Midbrain (tissue), 1 donor: Measurements from ENCODE around the gene PIANP.

Experiments
- DNase-seq: peaks from one replicate; lab custom pipeline; 2025; lab: John Stamatoyannopoulos, UW

PIANP gene

GRCh38 chr12:6703631-6704030, 3.0 kb upstream of the PIANP start:
- DNase-seq, result no peak

- no peak for DNase-seq
These were observed 608 bp upstream of the PIANP start for GRCh38 chr12:6701078-6701768.

- no peak for DNase-seq
These were observed 498 bp downstream of the PIANP start for GRCh38 chr12:6699989-6700645.

- no peak for DNase-seq
These were observed 1.2 kb downstream of the PIANP start for GRCh38 chr12:6699259-6699988.

GRCh38 chr12:6698352-6699046, 2.1 kb downstream of the PIANP start:
- no peak for DNase-seq

DNA sequence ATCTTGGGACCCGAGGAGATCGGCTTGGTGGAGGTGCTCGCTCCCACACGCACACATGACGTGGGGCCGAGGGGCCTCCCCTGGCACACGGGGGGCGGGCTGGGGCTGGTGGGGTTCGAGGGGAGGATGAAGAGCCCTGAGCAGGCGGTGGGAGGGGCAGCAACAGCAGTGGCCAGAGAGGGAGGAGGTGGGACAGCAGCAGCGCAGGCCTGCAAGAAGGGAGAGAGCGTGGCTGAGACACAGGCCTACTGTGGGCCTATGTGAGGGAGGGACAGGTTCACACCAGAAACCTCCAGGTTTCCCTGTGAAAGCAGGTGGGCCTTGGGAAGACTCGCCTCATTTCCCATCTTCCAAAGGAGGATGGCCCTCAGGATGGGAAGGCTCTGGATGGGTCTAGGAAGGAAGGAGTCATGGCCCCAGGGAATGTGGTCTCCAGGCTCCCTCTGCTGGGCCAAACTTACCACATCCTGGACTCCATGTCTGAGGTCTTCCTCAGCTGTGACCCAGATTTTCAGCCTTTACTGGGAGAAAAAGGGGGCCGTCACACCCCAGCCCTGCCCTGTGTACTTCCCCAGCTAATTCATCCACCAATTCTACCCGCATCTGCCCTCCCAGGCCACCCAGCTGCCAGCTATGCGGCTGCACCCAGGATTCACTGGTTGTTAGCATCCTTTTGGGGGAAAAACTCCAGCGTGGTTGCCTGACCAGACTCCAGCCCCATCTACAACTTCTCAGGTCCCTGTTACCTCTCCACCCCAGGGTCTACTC, 2.8 kb downstream of the PIANP start:
- no peak for DNase-seq

DNA sequence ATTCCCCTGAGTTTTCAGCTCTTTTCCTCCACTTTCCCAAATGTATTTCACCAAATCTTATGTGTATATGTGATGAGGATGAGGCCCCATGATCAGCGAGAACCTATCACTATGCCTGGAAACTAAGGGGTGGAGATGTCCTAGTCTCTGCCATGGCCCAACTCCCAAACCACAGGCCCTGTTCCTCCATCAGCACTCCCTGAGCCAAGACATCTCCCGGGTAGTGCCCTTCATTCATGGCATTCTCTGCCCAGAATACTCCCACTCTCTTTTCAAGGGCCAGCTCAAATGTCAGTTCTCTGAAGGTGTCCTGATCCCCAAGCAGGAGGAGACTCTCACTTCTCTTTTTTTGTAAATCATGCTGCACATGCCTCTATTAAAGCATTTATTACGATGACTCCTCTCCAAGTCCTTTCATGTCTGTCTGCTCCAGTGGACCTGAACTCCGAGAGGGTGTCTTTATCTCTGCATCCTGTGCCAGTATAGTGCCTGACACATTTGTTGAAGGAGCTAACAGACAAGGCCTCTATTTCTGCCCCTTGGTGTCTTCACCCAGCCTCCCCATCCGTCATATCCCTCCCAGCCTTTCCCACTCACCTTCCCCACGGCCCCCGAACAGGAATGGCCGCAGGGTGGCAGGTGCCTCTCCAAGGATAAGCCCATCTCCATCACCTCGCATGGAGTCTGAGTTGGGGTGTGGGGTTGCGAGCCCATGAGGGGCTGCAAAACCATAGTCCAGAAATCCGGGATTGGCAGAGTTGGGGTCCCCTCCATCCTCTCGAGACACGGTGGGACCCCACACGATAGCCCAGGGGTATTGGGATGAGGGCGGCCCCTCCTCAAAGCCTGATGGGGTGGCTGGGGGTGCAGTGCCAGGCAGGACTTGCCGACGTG, 3.7 kb downstream of the PIANP start:
- DNase-seq, result no peak

DNA sequence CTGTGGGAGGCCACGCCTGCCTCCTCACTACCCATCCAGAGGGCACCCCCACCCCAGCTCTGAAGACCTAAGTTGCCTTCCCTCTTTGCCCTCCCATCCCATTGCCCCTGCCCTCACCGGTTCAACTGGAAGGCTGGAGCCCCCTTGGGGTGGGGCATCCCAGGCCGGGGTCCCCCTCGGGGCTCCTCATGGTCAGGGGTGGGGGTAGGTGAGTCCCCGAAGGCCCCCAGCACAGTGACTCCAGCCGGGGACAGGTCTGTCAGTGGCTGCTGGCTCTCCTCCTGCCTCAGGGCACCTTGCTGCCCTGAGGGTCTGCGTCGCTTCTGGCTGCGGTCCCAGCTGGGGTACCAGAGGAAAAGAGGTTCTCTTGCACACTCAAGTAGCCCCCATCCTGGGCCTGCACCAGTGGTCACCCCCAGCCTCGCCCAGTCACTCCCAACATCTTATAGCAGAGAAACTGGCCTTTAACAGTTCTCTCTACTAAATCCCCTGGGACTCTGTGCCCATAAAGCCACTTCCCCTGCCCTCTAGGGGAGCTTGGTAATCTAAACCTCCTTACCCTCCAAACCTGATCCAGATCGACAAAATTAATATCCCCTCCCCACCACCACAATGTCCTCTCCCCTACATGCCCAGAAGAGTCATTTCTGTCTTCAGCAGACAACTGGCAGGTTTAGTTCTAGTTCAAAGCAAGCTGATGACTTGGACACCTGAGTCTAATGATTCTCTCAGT, 5.1 kb downstream of the PIANP start:
- no peak for DNase-seq

DNA sequence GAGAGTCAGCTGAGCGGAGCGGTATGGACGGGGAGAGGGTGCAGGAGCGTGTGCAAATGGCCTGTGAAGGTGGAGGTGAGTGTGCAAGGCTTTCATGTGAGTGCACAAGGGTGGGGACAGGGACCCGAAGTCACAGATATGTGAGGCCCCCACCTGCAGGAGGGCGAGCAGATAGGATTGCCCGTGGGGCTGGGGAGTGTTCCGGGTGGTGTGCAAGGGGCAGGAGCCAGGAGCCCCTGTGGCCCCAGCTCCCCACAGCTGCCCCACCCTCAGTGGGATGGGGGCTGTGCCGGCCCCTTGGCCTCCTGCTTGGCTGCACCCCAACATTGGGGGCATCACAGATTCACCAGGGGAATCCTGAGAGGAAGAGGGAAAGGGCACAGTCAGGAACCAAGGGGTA, 5.9 kb downstream of the PIANP start:
- DNase-seq, result no peak

DNA sequence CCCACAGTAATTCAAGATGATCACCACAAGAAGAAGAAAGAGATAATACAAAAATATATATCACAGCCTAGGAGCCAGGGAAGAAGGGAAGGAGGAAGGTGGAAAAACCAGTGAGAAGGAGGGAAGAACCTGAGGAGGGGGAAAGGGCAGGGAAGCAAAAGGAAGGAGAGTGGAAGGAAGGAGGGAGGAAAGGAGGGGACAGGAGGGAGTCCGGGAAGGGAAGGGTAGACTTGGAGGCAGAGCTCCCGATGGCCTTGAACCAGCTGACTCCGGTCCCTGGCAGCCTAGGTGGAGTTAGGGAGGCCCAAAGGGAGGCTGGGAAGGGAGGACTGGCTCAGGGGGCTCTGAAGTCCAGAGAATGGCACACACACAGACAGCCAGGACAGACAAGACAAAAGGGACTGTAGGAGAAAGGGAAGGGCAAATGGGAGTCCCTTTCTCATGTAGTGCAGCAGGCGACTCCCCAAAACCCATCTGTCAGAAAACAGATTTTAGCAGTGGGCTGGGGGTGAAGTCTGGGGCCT, 6.7 kb downstream of the PIANP start:
- no peak for DNase-seq

- DNase-seq, result no peak
These were observed 7.7 kb downstream of the PIANP start for GRCh38 chr12:6692888-6693287.

DNA sequence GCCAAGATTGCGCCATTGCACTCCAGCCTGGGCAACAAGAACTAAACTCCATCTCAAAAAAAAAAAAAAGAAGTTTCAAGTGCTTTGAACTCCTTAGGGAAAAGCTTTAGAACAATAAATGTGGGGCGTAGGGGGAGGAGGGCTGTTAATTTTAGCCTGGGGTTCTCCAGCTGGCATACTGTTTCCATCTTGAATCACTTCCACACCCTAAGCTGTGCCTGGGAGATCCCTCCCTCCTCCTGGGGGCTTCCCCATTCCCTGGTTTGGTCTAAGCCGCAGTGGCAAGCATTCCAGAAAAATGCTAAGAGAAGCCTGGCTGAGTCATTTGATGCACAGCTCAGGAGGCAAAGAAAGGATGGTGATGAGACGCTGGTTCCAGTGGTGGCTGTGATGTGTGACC, 9.1 kb downstream of the PIANP start:
- no peak for DNase-seq

DNA sequence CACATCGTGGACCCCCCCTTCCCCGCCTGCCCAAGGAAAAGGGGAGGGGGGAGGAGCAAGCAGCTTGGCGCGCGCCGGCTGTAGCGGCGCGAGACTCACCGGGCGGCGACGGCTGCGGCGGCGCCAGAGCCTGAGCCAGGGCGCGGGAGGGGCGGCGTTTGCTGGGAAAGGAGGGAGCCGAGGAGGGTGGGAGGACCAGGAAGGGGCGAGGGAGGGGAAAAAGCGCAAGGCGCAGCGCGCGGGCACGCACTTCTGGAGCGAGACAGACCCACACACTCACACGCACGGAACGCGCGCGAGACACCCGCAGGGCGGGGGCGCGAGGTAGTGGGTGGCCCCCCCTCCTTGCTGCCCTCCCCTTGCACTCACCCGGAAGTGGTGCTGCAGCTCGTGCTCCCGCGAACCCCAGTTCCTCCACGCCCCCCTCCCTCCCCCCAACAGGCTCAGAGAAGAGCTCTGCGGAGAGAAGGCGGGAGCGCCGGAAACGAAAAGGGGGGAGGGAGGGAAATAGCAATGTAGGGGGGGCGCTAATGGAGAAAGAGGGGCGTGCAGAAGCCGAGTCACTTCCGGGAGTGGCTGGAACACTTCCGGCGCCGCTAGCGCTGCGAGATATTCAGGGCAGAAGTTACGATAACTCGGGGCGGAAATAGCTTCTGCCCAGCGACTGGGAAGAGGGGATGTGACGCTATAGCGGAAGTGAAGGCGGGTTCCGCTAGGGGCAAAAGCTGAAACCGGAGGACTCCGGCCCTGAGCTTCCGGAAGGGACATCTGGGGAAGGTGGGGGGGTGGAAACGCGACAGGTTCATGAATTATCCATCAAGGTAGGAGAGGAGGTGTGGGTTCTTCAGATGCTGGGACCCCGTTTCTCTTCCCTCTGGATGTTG, 11.4 kb downstream of the PIANP start, which contains the start of gene ZNF384:
ZNF384 (minus strand) TSS at position 377 of the 884 bp plus-strand sequence. CDS start 9,855 bp downstream, outside the sequence.
- DNase-seq, result peak; percentile 100

DNA sequence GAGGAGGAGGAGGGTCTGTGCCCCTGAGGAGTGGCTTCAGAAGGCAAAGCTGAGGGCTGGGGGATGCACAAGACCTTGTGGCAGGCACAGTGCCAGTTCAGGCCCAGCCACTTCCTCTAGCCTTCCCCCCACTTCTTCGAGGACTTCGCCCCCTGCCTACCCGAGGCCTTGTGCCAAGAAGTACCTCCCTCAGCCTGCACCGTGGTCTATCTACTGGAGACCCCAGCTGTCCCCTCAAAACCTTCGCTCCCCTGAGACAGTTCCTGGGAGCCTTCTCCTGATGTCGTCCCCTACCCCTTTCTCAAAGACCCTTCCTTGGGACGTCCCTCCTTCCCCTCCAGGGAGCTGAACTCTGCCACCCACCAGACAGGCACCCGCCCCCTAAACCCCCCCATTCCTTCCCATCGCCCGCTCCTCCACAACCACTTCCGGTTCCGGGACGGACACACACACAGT, 12.0 kb downstream of the PIANP start:
- peak; percentile 86 for DNase-seq

DNA sequence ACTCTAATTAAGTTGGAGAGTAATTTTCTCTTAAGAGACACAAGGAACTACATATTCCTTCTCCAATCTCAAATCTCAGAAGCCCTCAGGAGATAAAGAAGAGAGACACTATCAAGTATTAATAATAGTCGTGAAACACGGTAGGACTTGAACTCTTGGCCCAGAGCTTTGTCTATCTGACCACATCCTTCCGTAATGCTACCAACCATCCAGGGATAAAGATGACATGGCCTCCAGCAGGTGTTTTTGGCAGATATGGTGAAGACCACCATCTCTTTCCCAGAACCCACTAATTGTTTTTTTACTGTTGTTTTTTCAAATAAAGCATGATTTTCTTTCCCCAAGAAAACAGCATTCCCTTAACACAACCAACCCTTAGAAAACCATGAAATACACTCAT, 14.8 kb downstream of the PIANP start:
- DNase-seq, result no peak

GRCh38 chr12:6684609-6685008, 16.0 kb downstream of the PIANP start:
- peak; percentile 28 for DNase-seq

DNA sequence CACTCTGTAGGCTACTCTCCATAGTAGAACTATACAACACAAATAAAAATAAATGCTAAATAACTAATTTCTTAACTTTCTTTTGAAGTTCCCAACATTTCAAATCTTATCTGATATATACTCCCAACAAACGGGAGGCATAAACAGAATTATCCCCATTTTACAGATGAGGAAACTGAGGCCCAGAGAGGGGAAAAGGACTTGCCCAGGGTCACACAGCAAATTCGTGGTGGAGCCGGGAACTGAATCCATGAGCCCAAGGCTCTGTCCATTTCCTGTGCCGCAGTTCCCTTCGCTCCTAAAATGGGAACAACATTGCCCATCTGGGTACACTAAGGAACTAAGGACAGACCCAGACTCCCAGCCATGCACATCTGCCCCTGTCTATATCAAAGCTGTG, 23.7 kb downstream of the PIANP start:
- no peak for DNase-seq

- DNase-seq, result no peak
These were observed 28.5 kb downstream of the PIANP start for GRCh38 chr12:6672143-6672542.
